Activated B cell treated with CpG ODN at 0.5 μM for 24 hours (primary cell): ENCODE results near the gene TNKS2. TPM values are rescaled to one million over a fixed set of nuclear protein-coding genes. Genes with fewer than 3 reads are reported as not detected.

Experiments used
- ATAC-seq: fragments of 200-7000 bp; cut with Tn5 transposase; one replicate; pipeline ENCODE4 v1.10.0; 2021; ENCODE audit warnings: low read depth, mild to moderate bottlenecking, moderate library complexity
- CTCF ChIA-PET: fragments of 350-600 bp; sonication (Branson Sonifier 250); formaldehyde crosslinking; loops from one replicate; lab custom pipeline; 2021; ENCODE audit warnings: antibody characterized with exemption; lab: Charles Lee
- POLR2A ChIA-PET: fragments of 350-600 bp; sonication (Branson Sonifier 250); formaldehyde crosslinking; loops from one replicate; lab custom pipeline; 2021; ENCODE audit warnings: antibody characterized with exemption; lab: Charles Lee
- DNase-seq: peaks from one replicate; pipeline ENCODE4 v3.0.0; 2022
- H3K27ac Mint-ChIP-seq: one replicate; pipeline ENCODE4 v1.8.0; 2020; ENCODE audit warnings: mixed read lengths
- H3K27me3 Mint-ChIP-seq: one replicate; pipeline ENCODE4 v1.8.0; 2021; ENCODE audit warnings: mixed read lengths
- H3K36me3 Mint-ChIP-seq: one replicate; pipeline ENCODE4 v1.8.0; 2021; ENCODE audit warnings: low read depth, mixed read lengths
- H3K4me1 Mint-ChIP-seq: one replicate; pipeline ENCODE4 v1.8.0; 2021; ENCODE audit warnings: mixed read lengths
- H3K4me3 Mint-ChIP-seq: one replicate; pipeline ENCODE4 v1.8.0; 2020; ENCODE audit warnings: mild to moderate bottlenecking, mixed read lengths
- H3K9me3 Mint-ChIP-seq: one replicate; pipeline ENCODE4 v1.8.0; 2020; ENCODE audit warnings: mixed read lengths
- intact Hi-C: fragments of 100-400 bp; cut with micrococcal nuclease; formaldehyde crosslinking; loops from one replicate; pipeline ENCODE4 v1.15.1; 2024
- total RNA-seq: library from RNA; stranded (reverse); gene quantifications from 2 replicates; pipeline ENCODE4 v1.2.3, GENCODE V29; 2022
- TF ChIP-seq, protein P1 (sequence below): fragments of 200-600 bp; IDR thresholded peaks from one replicate; pipeline ENCODE4 v1.8.0; 2022; ENCODE audit warnings: antibody characterized with exemption, mild to moderate bottlenecking

Gene TNKS2
- total RNA-seq, 1 donor from 2014 or later: 33.1 TPM

DNA sequence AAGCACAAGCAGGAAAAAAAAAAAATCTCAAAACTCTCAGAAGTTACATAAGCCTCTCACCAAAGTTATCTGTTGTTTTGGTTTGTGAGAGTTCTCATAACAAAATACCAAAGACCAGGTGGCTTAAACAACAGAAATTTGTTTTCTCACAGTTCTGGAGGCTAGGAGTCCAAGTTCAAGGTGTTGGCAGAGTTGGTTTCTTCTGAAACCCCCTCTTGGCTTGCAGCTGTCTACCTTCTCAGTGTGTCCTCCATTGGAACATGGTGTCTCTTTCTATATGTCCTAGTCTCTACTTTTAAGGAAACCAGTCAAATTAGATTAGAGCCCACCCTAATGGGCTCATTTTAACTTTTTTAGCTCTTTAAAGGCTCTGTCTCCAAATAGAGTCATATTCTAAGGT, 44.9 kb downstream of the TNKS2 start:
- CTCF ChIA-PET: no interaction called here
- Mint-ChIP-seq H3K27ac (no peak overlapping the region), H3K36me3 (peaks cover 78% of the 10 kb centered on the region), H3K27me3 (no peaks in the 10 kb centered on the region), H3K4me1 (no peaks in the 10 kb centered on the region), H3K4me3 (no peak overlapping the region), H3K9me3 (no peaks in the 10 kb centered on the region)
- ATAC-seq (no peak), DNase-seq (no peak)
- POLR2A ChIA-PET: no interaction called here
- TF ChIP-seq, protein P1, sequence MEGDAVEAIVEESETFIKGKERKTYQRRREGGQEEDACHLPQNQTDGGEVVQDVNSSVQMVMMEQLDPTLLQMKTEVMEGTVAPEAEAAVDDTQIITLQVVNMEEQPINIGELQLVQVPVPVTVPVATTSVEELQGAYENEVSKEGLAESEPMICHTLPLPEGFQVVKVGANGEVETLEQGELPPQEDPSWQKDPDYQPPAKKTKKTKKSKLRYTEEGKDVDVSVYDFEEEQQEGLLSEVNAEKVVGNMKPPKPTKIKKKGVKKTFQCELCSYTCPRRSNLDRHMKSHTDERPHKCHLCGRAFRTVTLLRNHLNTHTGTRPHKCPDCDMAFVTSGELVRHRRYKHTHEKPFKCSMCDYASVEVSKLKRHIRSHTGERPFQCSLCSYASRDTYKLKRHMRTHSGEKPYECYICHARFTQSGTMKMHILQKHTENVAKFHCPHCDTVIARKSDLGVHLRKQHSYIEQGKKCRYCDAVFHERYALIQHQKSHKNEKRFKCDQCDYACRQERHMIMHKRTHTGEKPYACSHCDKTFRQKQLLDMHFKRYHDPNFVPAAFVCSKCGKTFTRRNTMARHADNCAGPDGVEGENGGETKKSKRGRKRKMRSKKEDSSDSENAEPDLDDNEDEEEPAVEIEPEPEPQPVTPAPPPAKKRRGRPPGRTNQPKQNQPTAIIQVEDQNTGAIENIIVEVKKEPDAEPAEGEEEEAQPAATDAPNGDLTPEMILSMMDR: no peak
- intact Hi-C loops: no loop called here

DNA sequence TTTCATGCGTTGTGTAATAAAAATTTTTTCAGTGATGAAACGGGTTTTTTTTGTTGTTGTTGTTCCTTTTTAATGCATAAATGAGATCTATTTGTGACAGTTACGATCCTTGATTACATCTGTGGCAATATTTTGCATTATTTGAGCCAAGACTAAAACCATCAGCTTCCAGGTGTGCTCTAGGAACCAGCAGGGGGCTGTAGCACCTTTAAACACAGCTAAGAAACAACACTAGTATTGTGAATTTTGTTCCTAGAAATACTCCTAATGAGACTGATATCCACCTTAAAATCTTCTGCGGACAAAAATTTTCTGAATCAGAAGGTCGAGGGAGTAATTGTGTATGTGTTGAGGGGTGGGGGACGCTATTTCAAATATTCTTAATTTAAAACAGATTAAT, 58.4 kb downstream of the TNKS2 start:
- intact Hi-C loops: loop anchor here (2.0 kb wide), 1 partner anchor 56 kb away; no protein-coding TSS in a partner anchor
- ChIA-PET CTCF (interaction anchor here (0.7 to 1.4 kb wide), 3 partner anchors 67 to 181 kb away, joined by 3 to 5 read pairs (median 3); partner anchors contain the start of gene BTAF1), POLR2A (no interaction called here)
- Mint-ChIP-seq H3K4me3 (no peak overlapping the region), H3K4me1 (no peaks in the 10 kb centered on the region), H3K9me3 (no peaks in the 10 kb centered on the region), H3K27me3 (no peaks in the 10 kb centered on the region), H3K27ac (no peak overlapping the region), H3K36me3 (peaks cover 84% of the 10 kb centered on the region)
- ATAC-seq: no peak
- TF ChIP-seq, protein P1: no peak
- DNase-seq: no peak

DNA sequence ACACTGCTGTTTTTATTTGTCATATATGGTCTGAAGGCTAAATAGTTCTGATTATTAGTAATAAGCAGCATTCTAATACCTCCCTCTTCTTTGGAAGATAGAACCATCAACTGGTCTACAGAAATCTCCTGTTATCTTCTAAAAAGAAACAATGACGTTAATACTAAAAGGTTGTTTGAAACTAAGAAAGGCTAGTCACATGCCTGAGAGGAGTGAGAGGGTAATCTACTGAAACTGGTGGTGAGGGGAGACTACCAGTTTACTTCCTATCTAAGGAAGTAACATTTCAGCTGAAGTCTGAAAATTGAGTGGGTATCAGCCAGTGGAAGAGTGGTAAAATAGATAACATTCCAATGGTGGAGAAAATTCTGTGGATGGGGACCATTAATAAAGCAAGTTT, 62.7 kb downstream of the TNKS2 start:
- CTCF ChIA-PET: no interaction called here
- H3K4me1 Mint-ChIP-seq: no peaks in the 10 kb centered on the region
- ATAC-seq: no peak
- H3K4me3 Mint-ChIP-seq: no peak overlapping the region
- DNase-seq: no peak
- no peak overlapping the region for H3K27ac Mint-ChIP-seq
- TF ChIP-seq, protein P1: no peak
- intact Hi-C loops: no loop called here
- POLR2A ChIA-PET: no interaction called here
- peaks cover 87% of the 10 kb centered on the region for H3K36me3 Mint-ChIP-seq
- H3K27me3 Mint-ChIP-seq: no peaks in the 10 kb centered on the region
- no peaks in the 10 kb centered on the region for H3K9me3 Mint-ChIP-seq

DNA sequence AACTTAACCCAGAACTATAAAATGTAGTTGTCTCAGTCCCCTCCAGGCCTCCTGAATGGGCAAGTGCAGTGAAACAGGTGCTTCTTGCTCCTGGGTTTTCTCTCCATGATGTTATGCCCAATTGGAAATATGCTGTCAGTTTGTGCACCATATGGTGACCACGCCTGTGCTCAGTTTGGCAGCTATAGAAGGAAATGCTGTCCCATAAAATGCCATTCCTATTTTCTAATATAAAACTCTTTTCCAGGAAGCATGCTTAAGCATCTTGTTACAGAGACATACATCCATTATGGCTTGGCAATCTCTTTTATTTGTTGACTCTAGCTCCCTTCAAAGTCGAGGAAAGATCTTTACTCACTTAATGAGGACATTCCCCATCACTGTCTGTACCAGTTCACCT, 65.9 kb downstream of the TNKS2 start:
- H3K36me3 Mint-ChIP-seq: peaks cover 60% of the 10 kb centered on the region
- ChIA-PET POLR2A (no interaction called here), CTCF (no interaction called here)
- H3K4me3 Mint-ChIP-seq: no peak overlapping the region
- DNase-seq (no peak), ATAC-seq (no peak)
- no peak overlapping the region for H3K27ac Mint-ChIP-seq
- no peaks in the 10 kb centered on the region for H3K27me3 Mint-ChIP-seq
- TF ChIP-seq, protein P1: no peak
- H3K9me3 Mint-ChIP-seq: no peaks in the 10 kb centered on the region
- intact Hi-C loops: loop anchor here (2.0 kb wide), 1 partner anchor 45 kb away; the partner anchor contains the start of gene FGFBP3
- no peaks in the 10 kb centered on the region for H3K4me1 Mint-ChIP-seq

DNA sequence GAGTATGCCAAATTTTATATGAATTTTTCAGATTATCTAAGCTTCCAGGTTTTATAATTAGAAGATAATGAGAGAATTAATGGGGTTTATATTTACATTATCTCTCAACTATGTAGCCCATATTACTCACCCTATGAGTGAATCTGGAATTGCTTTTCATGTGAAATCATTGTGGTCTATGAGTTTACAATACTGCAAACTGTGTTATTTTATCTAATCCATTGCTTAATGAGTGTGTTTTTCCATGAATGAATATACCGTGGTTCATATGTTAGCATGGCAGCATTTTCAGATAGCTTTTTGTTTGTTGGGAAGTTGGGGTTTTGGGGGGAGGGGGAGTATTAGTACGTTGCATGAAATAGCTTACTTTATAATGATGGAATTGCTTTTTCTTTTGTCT, 66.5 kb downstream of the TNKS2 start:
- ChIA-PET CTCF (no interaction called here), POLR2A (no interaction called here)
- TF ChIP-seq, protein P1: no peak
- Mint-ChIP-seq H3K36me3 (peaks cover 56% of the 10 kb centered on the region), H3K9me3 (no peaks in the 10 kb centered on the region), H3K4me3 (no peak overlapping the region), H3K27ac (no peak overlapping the region), H3K27me3 (no peaks in the 10 kb centered on the region), H3K4me1 (no peaks in the 10 kb centered on the region)
- ATAC-seq (no peak), DNase-seq (no peak)
- intact Hi-C loops: loop anchor here (2.0 kb wide), 1 partner anchor 44 kb away; the partner anchor contains the start of gene FGFBP3
